Measurements from ENCODE around the gene CADPS. TPM values are rescaled to one million over a fixed set of nuclear protein-coding genes. Genes with fewer than 3 reads are reported as not detected.

Gene CADPS
- total RNA-seq, 1 experiment from 2014 or later = not detected

GRCh38 chr3:62467966-62468722, 407.1 kb downstream of the CADPS start:
- Histone ChIP-seq H3K9ac (ENCODE audit: low read length) (no peak overlapping the region), H3K4me2 (ENCODE audit: low read length) (no peak overlapping the region), H3K4me1 (ENCODE audit: insufficient read depth, low read length) (no peaks in the 10 kb centered on the region), H3K79me2 (ENCODE audit: low read length) (no peaks in the 10 kb centered on the region), H4K20me1 (ENCODE audit: low read length) (no peaks in the 10 kb centered on the region), H3K27ac (ENCODE audit: low read length) (no peak overlapping the region), H3K27me3 (ENCODE audit: low read length) (peaks cover 9% of the 10 kb centered on the region; the same call in 1 of the 2 replicates), H3K36me3 (ENCODE audit: low read depth, low read length) (no peaks in the 10 kb centered on the region), H3K9me3 (ENCODE audit: low read length) (no peaks in the 10 kb centered on the region), H3K9me2 (replicated peaks; ENCODE audit: low read length) (no peaks in the 10 kb centered on the region), H3F3A (ENCODE audit: low read length, unreplicated experiment) (no peaks in the 10 kb centered on the region), H2AFZ (ENCODE audit: low read length) (no peak overlapping the region), H3K4me3 (ENCODE audit: low read length) (no peak overlapping the region)
- no peak for ATAC-seq
- ChIA-PET POLR2A (ENCODE audit: unreplicated experiment) (no interaction called here), CTCF (no interaction called here)
- no TSS peak for BruUV-seq (replicated peaks)
- DNase-seq = no peak
- TF ChIP-seq CTCF (conservative IDR thresholded peaks at IDR 0.05; ENCODE audit: low read depth, low read length) (no peak), EZH2 (IDR thresholded peaks at IDR 0.05; ENCODE audit: low read length, unreplicated experiment) (no peak), EZH2phosphoT487 (IDR thresholded peaks at IDR 0.05; ENCODE audit: borderline replicate concordance, low read length) (no peak)
- intact Hi-C loops (cut with micrococcal nuclease) = no loop called here

- Histone ChIP-seq H3K27ac (ENCODE audit: low read length) (no peak overlapping the region), H3K9me2 (replicated peaks; ENCODE audit: low read length) (no peaks in the 10 kb centered on the region), H4K20me1 (ENCODE audit: low read length) (no peaks in the 10 kb centered on the region), H3F3A (ENCODE audit: low read length, unreplicated experiment) (no peaks in the 10 kb centered on the region), H3K79me2 (ENCODE audit: low read length) (no peaks in the 10 kb centered on the region), H3K9me3 (ENCODE audit: low read length) (no peaks in the 10 kb centered on the region), H3K4me3 (ENCODE audit: low read length) (no peak overlapping the region), H2AFZ (ENCODE audit: low read length) (no peak overlapping the region), H3K27me3 (ENCODE audit: low read length) (peaks cover 33% of the 10 kb centered on the region), H3K4me1 (ENCODE audit: insufficient read depth, low read length) (no peaks in the 10 kb centered on the region), H3K4me2 (ENCODE audit: low read length) (no peak overlapping the region), H3K9ac (ENCODE audit: low read length) (no peak overlapping the region), H3K36me3 (ENCODE audit: low read depth, low read length) (no peaks in the 10 kb centered on the region)
- DNase-seq (no peak), ATAC-seq (no peak)
- BruUV-seq (replicated peaks) = no TSS peak
- ChIA-PET POLR2A (ENCODE audit: unreplicated experiment) (no interaction called here), CTCF (no interaction called here)
- intact Hi-C loops (cut with micrococcal nuclease) = no loop called here
- no peak for TF ChIP-seq EZH2 (IDR thresholded peaks at IDR 0.05; ENCODE audit: low read length, unreplicated experiment)
- TF ChIP-seq CTCF (conservative IDR thresholded peaks at IDR 0.05; ENCODE audit: low read depth, low read length) = no peak
- TF ChIP-seq EZH2phosphoT487 (IDR thresholded peaks at IDR 0.05; ENCODE audit: borderline replicate concordance, low read length) = no peak
Measured at GRCh38 chr3:62462788-62463187, 412.4 kb downstream of the CADPS start.

GRCh38 chr3:62462104-62462762, 413.0 kb downstream of the CADPS start:
- Histone ChIP-seq H3K27ac (ENCODE audit: low read length) (no peak overlapping the region), H3K9me2 (replicated peaks; ENCODE audit: low read length) (no peaks in the 10 kb centered on the region), H3K79me2 (ENCODE audit: low read length) (no peaks in the 10 kb centered on the region), H4K20me1 (ENCODE audit: low read length) (no peaks in the 10 kb centered on the region), H3K9me3 (ENCODE audit: low read length) (no peaks in the 10 kb centered on the region), H3K4me1 (ENCODE audit: insufficient read depth, low read length) (no peaks in the 10 kb centered on the region), H3K9ac (ENCODE audit: low read length) (no peak overlapping the region), H3K36me3 (ENCODE audit: low read depth, low read length) (no peaks in the 10 kb centered on the region), H3K27me3 (ENCODE audit: low read length) (peaks cover 33% of the 10 kb centered on the region), H3K4me2 (ENCODE audit: low read length) (no peak overlapping the region), H3F3A (ENCODE audit: low read length, unreplicated experiment) (no peaks in the 10 kb centered on the region), H3K4me3 (ENCODE audit: low read length) (no peak overlapping the region), H2AFZ (ENCODE audit: low read length) (no peak overlapping the region)
- DNase-seq (no peak), ATAC-seq (no peak)
- TF ChIP-seq CTCF (conservative IDR thresholded peaks at IDR 0.05; ENCODE audit: low read depth, low read length) (no peak), EZH2phosphoT487 (IDR thresholded peaks at IDR 0.05; ENCODE audit: borderline replicate concordance, low read length) (no peak), EZH2 (IDR thresholded peaks at IDR 0.05; ENCODE audit: low read length, unreplicated experiment) (no peak)
- BruUV-seq (replicated peaks) = no TSS peak
- POLR2A ChIA-PET (ENCODE audit: unreplicated experiment) = no interaction called here
- intact Hi-C loops (cut with micrococcal nuclease) = no loop called here
- CTCF ChIA-PET = no interaction called here
